GDM1 (cell line): ENCODE results near the gene RGN.
A peak's percentile ranks its signal among the peaks of the same experiment; 100 is the strongest.
"Not testable (repeated sequence)": the region's sequence is repeated elsewhere in the genome, so short reads cannot be mapped to it uniquely, and the experiment has no call there.

ENCODE experiments used
- DNase-seq: peaks from one replicate; lab custom pipeline; 2025; lab: John Stamatoyannopoulos, UW

The RGN gene

GRCh38 chrX:47124466-47124865, 46.2 kb downstream of the RGN start:
- DNase-seq: not testable (repeated sequence)

GRCh38 chrX:47129157-47129898, 51.1 kb downstream of the RGN start:
- DNase-seq: peak; percentile 88

GRCh38 chrX:47129899-47130358, 51.7 kb downstream of the RGN start:
- no peak for DNase-seq

- DNase-seq: no peak
These were observed 55.2 kb downstream of the RGN start for GRCh38 chrX:47133493-47133892.

GRCh38 chrX:47135650-47136049, 57.4 kb downstream of the RGN start:
- not testable (repeated sequence) for DNase-seq

GRCh38 chrX:47138171-47138570, 59.9 kb downstream of the RGN start:
- no peak for DNase-seq
